Heart left ventricle (tissue), 16 donors: Measurements from ENCODE around the gene TBC1D19. TPM values are rescaled to one million over a fixed set of nuclear protein-coding genes. Genes with fewer than 3 reads are reported as not detected.

Source experiments
- ATAC-seq, 4 donors: fragments of 200-7000 bp; cut with Tn5 transposase; one replicate each; pipeline ENCODE4 v1.9.1; 2020 to 2022; ENCODE audit warnings: moderate library complexity in 4 of 4, mild to moderate bottlenecking in 3 of 4, moderate number of reproducible peaks in 1 of 4
- DNase-seq, 5 donors: peaks; one replicate each; pipeline ENCODE4 v3.0.0-alpha.2; 2020
- H3K27ac ChIP-seq, 12 donors: fragments of 200-600 bp; sonication (generic) in 4 of 12; one replicate each; pipeline versions ENCODE4 v1.5.0 to v1.8.0; 2016 to 2022; ENCODE audit warnings: mild to moderate bottlenecking in 2 of 12
- H3K27me3 ChIP-seq, 9 donors: fragments of 200-600 bp; sonication (generic) in 2 of 9; one replicate each; pipeline versions ENCODE4 v1.5.1 to v1.8.0; 2016 to 2022; ENCODE audit warnings: mild to moderate bottlenecking in 3 of 9
- H3K36me3 ChIP-seq, 9 donors: fragments of 200-600 bp; sonication (generic) in 2 of 9; one replicate each; pipeline versions ENCODE4 v1.5.0 to v1.8.0; 2018 to 2022; ENCODE audit warnings: mild to moderate bottlenecking in 2 of 9
- H3K4me1 ChIP-seq, 12 donors: fragments of 200-600 bp; sonication (generic) in 4 of 12; one replicate each; pipeline versions ENCODE4 v1.5.0 to v1.8.0; 2016 to 2022; ENCODE audit warnings: mild to moderate bottlenecking in 3 of 12
- H3K4me3 ChIP-seq, 12 donors: fragments of 200-600 bp; sonication (generic) in 4 of 12; one replicate each; pipeline versions ENCODE4 v1.5.0 to v1.8.0; 2017 to 2022; ENCODE audit warnings: mild to moderate bottlenecking in 9 of 12, moderate library complexity in 4 of 12
- H3K9me3 ChIP-seq, 12 donors: fragments of 200-600 bp; sonication (generic) in 4 of 12; one replicate each; pipeline versions ENCODE4 v1.5.0 to v1.8.0; 2016 to 2022; ENCODE audit warnings: mild to moderate bottlenecking in 1 of 12
- POLR2A ChIP-seq, 2 donors: fragments of 450-650 bp; IDR thresholded peaks; one replicate each; pipeline ENCODE4 v1.6.1; 2017; ENCODE audit warnings: antibody characterized with exemption in 2 of 2, mild to moderate bottlenecking in 2 of 2, moderate library complexity in 2 of 2
- WGBS, 4 donors: extraction: QIAGEN DNeasy Blood & Tissue Kit in 2 of 4; methylation state at CpG; one replicate each; pipeline versions ENCODE4 v1.1.5 to v1.1.7; 2013 to 2018; 5-methylcytosine and 5-hydroxymethylcytosine counted together
- intact Hi-C, 10 donors: fragments of 100-400 bp; cut with DNase I; formaldehyde crosslinking; loops; one replicate each; pipeline versions ENCODE4 v1.11.1 to v1.14.2; 2022
- polyA plus RNA-seq, 2 donors: library from polyadenylated mRNA; stranded (reverse); fragments of 200-250 nt; gene quantifications; one replicate each; pipeline ENCODE4 v1.2.3, GENCODE V29; 2013
- total RNA-seq, 9 donors: library from RNA; depleted of rRNA in 2 of 9; stranded (reverse); fragments of >200 nt in 2 of 9; fragmentation: NEBNext Ultra II Directional in 3 of 9; extraction: Animal tissue kit (Norgen Biotek cat#: 25700) in 3 of 9; gene quantifications; one replicate each; pipeline versions ENCODE4 v1.1.0 to v1.2.4, GENCODE V29; 2016 to 2023
- TF ChIP-seq, protein P1 (sequence below), 12 donors: fragments of 200-600 bp; sonication (generic) in 4 of 12; IDR thresholded peaks; one replicate each; pipeline versions ENCODE4 v1.5.0 to v1.8.0; 2018 to 2022; ENCODE audit warnings: antibody characterized with exemption in 12 of 12, mild to moderate bottlenecking in 5 of 12
- donor health status: ischemic (EF 13 %, LVEDD 7.1; RV severe dilation, severe dysfunction).
- donor health status: healthy with polysubstance abuse.
- donor health status: DM: no; HTN: yes; CAD: no.
- donor health status: DM: no; HTN: no; CAD: no.
- donor health status: ischemic (EF 25% LVEDD 6.9; RV normal size, moderate dysfunction).
- donor health status: ischemic (EF 25% LVEDD 5.7; RV mildly dilated, moderate dysfunction).
- donor health status: healthy.
- donor health status: DM: yes; HTN: yes; CAD: no.
- donor health status: ischemic (EF 35%, LVEDD 5.7; RV mildly dilated, moderate dysfunction).
- donor health status: nonischemic (EF 11% LVEDD 7.7; RV severe dilation, severe dysfunction).
- donor health status: DM: yes; HTN: yes; CAD: no.
- donor health status: PGD.
- donor health status: ischemic (EF 29% LVEDD 5.4; RV normal size, mild dysfunction).
- donor health status: nonischemic (EF 23%, LVEDD 6.1; RV moderate dilation, normal function).

The TBC1D19 gene
- total and polyA plus RNA-seq, 11 donors, result 1.7 to 10.9 (median 9.2) TPM

DNA sequence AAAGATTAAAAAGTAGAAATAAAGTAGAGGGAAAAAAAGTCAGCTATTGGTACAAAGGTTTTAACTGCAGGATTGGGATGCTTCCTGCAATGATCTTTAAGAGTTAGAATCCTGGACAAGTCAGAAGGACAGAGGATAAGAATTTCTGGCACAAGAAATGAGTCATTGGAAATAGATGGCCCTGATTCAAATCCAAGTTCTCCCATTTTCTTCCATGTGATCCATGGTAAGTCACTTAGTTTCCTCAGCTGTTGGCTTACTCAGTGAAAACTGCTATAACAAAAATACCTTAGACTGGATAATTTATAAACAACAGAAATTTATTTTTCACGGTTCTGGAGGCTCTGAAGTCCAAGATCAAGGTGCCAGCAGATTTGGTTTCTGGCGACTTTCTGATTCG, 13.3 kb upstream of the TBC1D19 start:
- no peaks in the 10 kb centered on the region for H3K27me3 ChIP-seq
- H3K27ac ChIP-seq, result no peak overlapping the region
- DNase-seq (no peak), ATAC-seq (no peak)
- peaks cover 0 to under 1% (median 0%) of the 10 kb centered on the region in 12 donors for H3K4me1 ChIP-seq
- H3K36me3 ChIP-seq, result no peaks in the 10 kb centered on the region
- no peak for TF ChIP-seq POLR2A (IDR thresholded peaks at IDR 0.05)
- TF ChIP-seq, protein P1, sequence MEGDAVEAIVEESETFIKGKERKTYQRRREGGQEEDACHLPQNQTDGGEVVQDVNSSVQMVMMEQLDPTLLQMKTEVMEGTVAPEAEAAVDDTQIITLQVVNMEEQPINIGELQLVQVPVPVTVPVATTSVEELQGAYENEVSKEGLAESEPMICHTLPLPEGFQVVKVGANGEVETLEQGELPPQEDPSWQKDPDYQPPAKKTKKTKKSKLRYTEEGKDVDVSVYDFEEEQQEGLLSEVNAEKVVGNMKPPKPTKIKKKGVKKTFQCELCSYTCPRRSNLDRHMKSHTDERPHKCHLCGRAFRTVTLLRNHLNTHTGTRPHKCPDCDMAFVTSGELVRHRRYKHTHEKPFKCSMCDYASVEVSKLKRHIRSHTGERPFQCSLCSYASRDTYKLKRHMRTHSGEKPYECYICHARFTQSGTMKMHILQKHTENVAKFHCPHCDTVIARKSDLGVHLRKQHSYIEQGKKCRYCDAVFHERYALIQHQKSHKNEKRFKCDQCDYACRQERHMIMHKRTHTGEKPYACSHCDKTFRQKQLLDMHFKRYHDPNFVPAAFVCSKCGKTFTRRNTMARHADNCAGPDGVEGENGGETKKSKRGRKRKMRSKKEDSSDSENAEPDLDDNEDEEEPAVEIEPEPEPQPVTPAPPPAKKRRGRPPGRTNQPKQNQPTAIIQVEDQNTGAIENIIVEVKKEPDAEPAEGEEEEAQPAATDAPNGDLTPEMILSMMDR (IDR thresholded peaks at IDR 0.05), result no peak
- 61 to 74% (median 73%) methylated on average over 3 of the region's 3 CpGs for WGBS, 4 donors
- no peaks in the 10 kb centered on the region for H3K9me3 ChIP-seq
- H3K4me3 ChIP-seq, result no peak overlapping the region
- intact Hi-C loops, result no loop called here

DNA sequence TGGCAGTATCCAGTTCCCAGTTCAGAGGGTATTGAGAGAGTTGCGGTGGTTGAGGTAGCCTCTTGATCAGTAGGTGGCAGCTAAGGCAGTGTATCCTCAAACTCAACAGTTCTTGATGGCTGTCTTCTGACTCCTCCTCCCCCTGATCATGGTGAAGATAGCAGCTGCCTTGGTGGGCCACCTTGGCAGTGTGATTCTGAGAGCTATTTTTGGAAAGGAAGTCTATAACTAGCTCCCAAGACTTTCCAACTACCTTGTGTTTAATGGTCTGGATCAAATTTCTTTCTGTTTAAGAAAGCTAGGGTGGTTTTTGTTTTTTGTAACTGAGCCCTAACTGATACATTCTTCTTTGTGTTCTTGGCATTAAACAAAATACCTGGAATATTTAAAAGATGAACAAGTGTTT, 10.5 kb upstream of the TBC1D19 start:
- TF ChIP-seq POLR2A (IDR thresholded peaks at IDR 0.05), result no peak
- TF ChIP-seq, protein P1 (IDR thresholded peaks at IDR 0.05), result no peak
- ATAC-seq, result no peak
- WGBS, 4 donors, result 85 to 94% (median 90%) methylated on average over 1 of the region's 1 CpG
- H3K27ac ChIP-seq, result no peak overlapping the region
- intact Hi-C loops, result no loop called here
- H3K36me3 ChIP-seq, result no peaks in the 10 kb centered on the region
- H3K4me1 ChIP-seq, result peaks cover 0 to 7% (median 0%) of the 10 kb centered on the region in 12 donors
- H3K9me3 ChIP-seq, result no peaks in the 10 kb centered on the region
- DNase-seq, result no peak
- H3K4me3 ChIP-seq, result no peak overlapping the region
- no peaks in the 10 kb centered on the region for H3K27me3 ChIP-seq

DNA sequence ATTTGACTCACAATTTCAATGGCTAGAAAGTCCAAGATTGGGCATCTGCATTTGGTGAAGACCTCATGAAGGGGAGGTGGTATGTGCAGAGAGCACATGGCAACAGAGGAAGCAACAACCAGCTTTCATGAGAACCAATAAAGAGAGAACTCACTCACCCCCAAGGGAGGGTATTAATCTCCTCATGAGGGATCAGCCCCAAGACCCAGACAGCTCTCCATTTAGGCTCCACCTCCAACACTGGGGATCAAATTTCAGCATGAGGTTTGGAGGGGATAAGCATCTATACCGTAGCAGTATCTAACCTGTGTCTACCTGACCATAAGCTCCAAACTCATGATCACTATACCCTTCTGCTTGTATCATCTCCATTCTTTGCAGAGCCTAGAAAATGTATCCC, 9.3 kb upstream of the TBC1D19 start:
- intact Hi-C loops, result no loop called here
- ATAC-seq (no peak), DNase-seq (no peak)
- no peak overlapping the region for H3K4me3 ChIP-seq
- no peaks in the 10 kb centered on the region for H3K9me3 ChIP-seq
- no peak overlapping the region for H3K27ac ChIP-seq
- peaks cover 0 to 7% (median 0%) of the 10 kb centered on the region in 12 donors for H3K4me1 ChIP-seq
- TF ChIP-seq, protein P1 (IDR thresholded peaks at IDR 0.05), result no peak
- TF ChIP-seq POLR2A (IDR thresholded peaks at IDR 0.05), result no peak
- no peaks in the 10 kb centered on the region for H3K27me3 ChIP-seq
- WGBS, 4 donors, result 36 to 67% (median 55%) methylated on average over 1 of the region's 1 CpG
- no peaks in the 10 kb centered on the region for H3K36me3 ChIP-seq

DNA sequence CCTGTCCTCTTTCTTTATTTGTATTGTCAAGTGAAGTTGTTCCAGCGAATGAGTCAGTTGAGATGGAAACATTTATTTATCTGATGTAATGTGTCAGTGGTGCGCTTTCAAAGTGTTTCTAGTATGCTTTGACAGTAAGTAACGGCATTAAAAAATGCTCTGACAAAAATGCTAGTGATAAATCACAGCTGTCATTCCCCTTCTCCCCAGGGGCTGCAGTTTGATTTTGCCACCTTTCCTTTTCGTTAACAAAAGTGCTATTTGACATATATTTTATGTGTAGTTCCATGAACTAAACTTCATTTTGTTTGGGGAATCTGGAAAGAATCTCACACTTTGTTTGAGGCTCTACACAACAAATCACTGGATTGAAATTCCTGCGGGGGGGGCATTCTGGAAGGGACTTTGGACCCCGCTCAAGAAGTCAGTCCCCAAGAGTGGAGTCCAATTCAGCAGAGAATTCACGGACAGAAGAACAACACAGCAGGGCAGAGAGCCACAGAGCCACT, 7.6 kb upstream of the TBC1D19 start:
- Histone ChIP-seq H3K27ac (no peak overlapping the region), H3K4me1 (peaks cover 0 to 7% (median 0%) of the 10 kb centered on the region in 12 donors), H3K4me3 (no peak overlapping the region), H3K27me3 (no peaks in the 10 kb centered on the region), H3K36me3 (no peaks in the 10 kb centered on the region), H3K9me3 (no peaks in the 10 kb centered on the region)
- intact Hi-C loops, result no loop called here
- ATAC-seq (peak in 1 of 4 donors; percentile 33), DNase-seq (peak in 2 of 5 donors; percentile 29 to 45)
- no peak for TF ChIP-seq POLR2A (IDR thresholded peaks at IDR 0.05)
- TF ChIP-seq, protein P1 (IDR thresholded peaks at IDR 0.05), result no peak
- 40 to 47% (median 44%) methylated on average over 7 of the region's 7 CpGs for WGBS, 4 donors
